DND-41 (cell line): ENCODE results near the gene TRIM13.

Source experiments
- EZH2 ChIP-seq: IDR thresholded peaks from 3 replicates; pipeline ENCODE4 v1.6.1; 2012; ENCODE audit warnings: borderline replicate concordance, low read depth, mild to moderate bottlenecking, moderate library complexity, low read length, inconsistent platforms; ENCODE audit not compliant: severe bottlenecking
- TF ChIP-seq, protein P1 (sequence below): IDR thresholded peaks from 2 replicates; pipeline ENCODE4 v1.5.1; 2012; ENCODE audit warnings: borderline replicate concordance, low read length, moderate library complexity, mild to moderate bottlenecking; ENCODE audit not compliant: poor library complexity, severe bottlenecking; ENCODE audit errors: extremely low read depth

- TF ChIP-seq, protein P1, sequence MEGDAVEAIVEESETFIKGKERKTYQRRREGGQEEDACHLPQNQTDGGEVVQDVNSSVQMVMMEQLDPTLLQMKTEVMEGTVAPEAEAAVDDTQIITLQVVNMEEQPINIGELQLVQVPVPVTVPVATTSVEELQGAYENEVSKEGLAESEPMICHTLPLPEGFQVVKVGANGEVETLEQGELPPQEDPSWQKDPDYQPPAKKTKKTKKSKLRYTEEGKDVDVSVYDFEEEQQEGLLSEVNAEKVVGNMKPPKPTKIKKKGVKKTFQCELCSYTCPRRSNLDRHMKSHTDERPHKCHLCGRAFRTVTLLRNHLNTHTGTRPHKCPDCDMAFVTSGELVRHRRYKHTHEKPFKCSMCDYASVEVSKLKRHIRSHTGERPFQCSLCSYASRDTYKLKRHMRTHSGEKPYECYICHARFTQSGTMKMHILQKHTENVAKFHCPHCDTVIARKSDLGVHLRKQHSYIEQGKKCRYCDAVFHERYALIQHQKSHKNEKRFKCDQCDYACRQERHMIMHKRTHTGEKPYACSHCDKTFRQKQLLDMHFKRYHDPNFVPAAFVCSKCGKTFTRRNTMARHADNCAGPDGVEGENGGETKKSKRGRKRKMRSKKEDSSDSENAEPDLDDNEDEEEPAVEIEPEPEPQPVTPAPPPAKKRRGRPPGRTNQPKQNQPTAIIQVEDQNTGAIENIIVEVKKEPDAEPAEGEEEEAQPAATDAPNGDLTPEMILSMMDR: no peak
- no peak for TF ChIP-seq EZH2
Observed at GRCh38 chr13:49995625-49996101, 1.2 kb upstream of the TRIM13 start.
